NCI-H1092 (cell line): ENCODE data around the gene CAMK2N1.
"Not testable (repeated sequence)": the region's sequence is repeated elsewhere in the genome, so short reads cannot be mapped to it uniquely, and the experiment has no call there.

Experiments
- DNase-seq: peaks from one replicate; lab custom pipeline; 2025; lab: John Stamatoyannopoulos, UW

Gene CAMK2N1

GRCh38 chr1:20496725-20497383 is 10.8 kb upstream of the CAMK2N1 start:
- not testable (repeated sequence) for DNase-seq

- no peak for DNase-seq
These were observed 10.2 kb upstream of the CAMK2N1 start for GRCh38 chr1:20496241-20496661.

GRCh38 chr1:20495661-20496060 is 9.7 kb upstream of the CAMK2N1 start:
- DNase-seq: no peak

- DNase-seq: no peak
These were observed 8.8 kb upstream of the CAMK2N1 start for GRCh38 chr1:20494609-20495311.

GRCh38 chr1:20493839-20494608 is 8.0 kb upstream of the CAMK2N1 start:
- peak; percentile 86 for DNase-seq

GRCh38 chr1:20493309-20493708 is 7.3 kb upstream of the CAMK2N1 start:
- no peak for DNase-seq

GRCh38 chr1:20492751-20493150 is 6.7 kb upstream of the CAMK2N1 start:
- no peak for DNase-seq

GRCh38 chr1:20491866-20492265 is 5.9 kb upstream of the CAMK2N1 start:
- DNase-seq: no peak

GRCh38 chr1:20491178-20491577 is 5.2 kb upstream of the CAMK2N1 start:
- DNase-seq: no peak

GRCh38 chr1:20487236-20487590 is 1.2 kb upstream of the CAMK2N1 start:
- peak; percentile 41 for DNase-seq

- peak; percentile 65 for DNase-seq
These were observed 636 bp upstream of the CAMK2N1 start for GRCh38 chr1:20486457-20487235.

- no peak for DNase-seq
These were observed 1.2 kb downstream of the CAMK2N1 start for GRCh38 chr1:20484519-20485462.

- peak; percentile 34 for DNase-seq
These were observed 2.0 kb downstream of the CAMK2N1 start for GRCh38 chr1:20483833-20484518.

GRCh38 chr1:20483098-20483832 is 2.7 kb downstream of the CAMK2N1 start:
- no peak for DNase-seq

GRCh38 chr1:20481643-20482498 is 4.1 kb downstream of the CAMK2N1 start:
- no peak for DNase-seq

GRCh38 chr1:20480951-20481617 is 4.9 kb downstream of the CAMK2N1 start:
- no peak for DNase-seq

- DNase-seq: no peak
These were observed 5.6 kb downstream of the CAMK2N1 start for GRCh38 chr1:20480243-20480944.

- DNase-seq: no peak
These were observed 6.2 kb downstream of the CAMK2N1 start for GRCh38 chr1:20479840-20480239.
